Liver (tissue), 9 donors: Measurements from ENCODE around the gene VMAC. TPM values are rescaled to one million over a fixed set of nuclear protein-coding genes. Genes with fewer than 3 reads are reported as not detected.

ENCODE experiments used
- DNase-seq: peaks from one replicate; pipeline ENCODE4 v3.0.0-alpha.2; 2017; ENCODE audit warnings: low spot score
- H3K27ac ChIP-seq, 2 donors: one replicate each; pipeline ENCODE4 v1.7.0; 2013; ENCODE audit warnings: inconsistent platforms in 2 of 2, low read length in 2 of 2, control low read depth in 1 of 2, low read depth in 1 of 2, mild to moderate bottlenecking in 1 of 2
- H3K27me3 ChIP-seq, 4 donors: one replicate each; pipeline versions ENCODE4 v1.6.1 to v1.7.0; 2013; ENCODE audit warnings: low read length in 3 of 4, inconsistent platforms in 1 of 4, mild to moderate bottlenecking in 1 of 4, moderate library complexity in 1 of 4; ENCODE audit not compliant: control insufficient read depth in 4 of 4, insufficient read depth in 4 of 4
- H3K36me3 ChIP-seq, 4 donors: one replicate each; pipeline versions ENCODE4 v1.6.1 to v1.7.0; 2013; ENCODE audit warnings: low read length in 3 of 4, mild to moderate bottlenecking in 3 of 4, low read depth in 1 of 4, moderate library complexity in 1 of 4; ENCODE audit not compliant: control insufficient read depth in 4 of 4, insufficient read depth in 3 of 4
- H3K4me1 ChIP-seq, 4 donors: one replicate each; pipeline versions ENCODE4 v1.6.1 to v1.7.0; 2013; ENCODE audit warnings: low read length in 3 of 4, mild to moderate bottlenecking in 3 of 4, moderate library complexity in 1 of 4; ENCODE audit not compliant: control insufficient read depth in 4 of 4, insufficient read depth in 4 of 4
- H3K4me3 ChIP-seq, 3 donors: one replicate each; pipeline versions ENCODE4 v1.6.1 to v1.7.0; 2013; ENCODE audit warnings: low read length in 3 of 3, control low read depth in 1 of 3, low read depth in 1 of 3, mild to moderate bottlenecking in 1 of 3
- H3K9ac ChIP-seq, 2 donors: one replicate each; pipeline ENCODE4 v1.7.0; 2013; ENCODE audit warnings: low read length in 2 of 2, mild to moderate bottlenecking in 2 of 2, moderate library complexity in 2 of 2, control low read depth in 1 of 2, low read depth in 1 of 2
- H3K9me3 ChIP-seq, 4 donors: one replicate each; pipeline versions ENCODE4 v1.6.1 to v1.7.0; 2013; ENCODE audit warnings: low read length in 3 of 4; ENCODE audit not compliant: control insufficient read depth in 4 of 4
- ATF3 ChIP-seq: IDR thresholded peaks from 2 replicates; pipeline ENCODE4 v1.6.1; 2016; ENCODE audit warnings: antibody characterized with exemption
- CTCF ChIP-seq: fragments of 150-350 bp; IDR thresholded peaks from 2 replicates; pipeline ENCODE4 v1.5.1; 2017; ENCODE audit warnings: improper control_type of control experiment, low read depth, low read length; ENCODE audit not compliant: missing input control
- EGR1 ChIP-seq, 2 donors: IDR thresholded peaks; 2 replicates each; pipeline ENCODE4 v1.6.1; 2016 to 2018; ENCODE audit warnings: antibody characterized with exemption in 2 of 2, low read depth in 2 of 2
- FOXA1 ChIP-seq: IDR thresholded peaks from 2 replicates; pipeline ENCODE4 v1.6.1; 2016; ENCODE audit warnings: antibody characterized with exemption
- FOXA2 ChIP-seq: IDR thresholded peaks from 2 replicates; pipeline ENCODE4 v1.6.1; 2016; ENCODE audit warnings: antibody characterized with exemption
- GABPA ChIP-seq, 2 donors: IDR thresholded peaks in 1 of 2; conservative IDR thresholded peaks in 1 of 2; 2 replicates each; pipeline ENCODE4 v1.6.1; 2016; ENCODE audit warnings: antibody characterized with exemption in 2 of 2, mild to moderate bottlenecking in 1 of 2, moderate library complexity in 1 of 2
- HNF4A ChIP-seq, 2 donors: conservative IDR thresholded peaks; 2 replicates each; pipeline ENCODE4 v1.6.1; 2016; ENCODE audit warnings: antibody characterized with exemption in 2 of 2, mild to moderate bottlenecking in 2 of 2
- HNF4G ChIP-seq: IDR thresholded peaks from 2 replicates; pipeline ENCODE4 v1.6.1; 2016; ENCODE audit warnings: antibody characterized with exemption
- JUND ChIP-seq, 2 donors: IDR thresholded peaks; 2 replicates each; pipeline ENCODE4 v1.6.1; 2016; ENCODE audit warnings: antibody characterized with exemption in 2 of 2
- MAX ChIP-seq: IDR thresholded peaks from 2 replicates; pipeline ENCODE4 v1.6.1; 2016; ENCODE audit warnings: antibody characterized with exemption
- NR2F2 ChIP-seq: IDR thresholded peaks from 2 replicates; pipeline ENCODE4 v1.6.1; 2016; ENCODE audit warnings: antibody characterized with exemption
- RAD21 ChIP-seq, 2 donors: IDR thresholded peaks; 2 replicates each; pipeline ENCODE4 v1.6.1; 2016; ENCODE audit warnings: antibody characterized with exemption in 2 of 2, mild to moderate bottlenecking in 2 of 2
- REST ChIP-seq: IDR thresholded peaks from 2 replicates; pipeline ENCODE4 v1.6.1; 2016; ENCODE audit warnings: antibody characterized with exemption, mild to moderate bottlenecking
- RXRA ChIP-seq, 2 donors: IDR thresholded peaks; 2 replicates each; pipeline ENCODE4 v1.6.1; 2017 to 2018; ENCODE audit warnings: antibody characterized with exemption in 2 of 2, mild to moderate bottlenecking in 1 of 2
- SP1 ChIP-seq: IDR thresholded peaks from 2 replicates; pipeline ENCODE4 v1.6.1; 2018; ENCODE audit warnings: antibody characterized with exemption, mild to moderate bottlenecking
- TAF1 ChIP-seq: conservative IDR thresholded peaks from 2 replicates; pipeline ENCODE4 v1.6.1; 2016; ENCODE audit warnings: antibody characterized with exemption, mild to moderate bottlenecking
- YY1 ChIP-seq: IDR thresholded peaks from 2 replicates; pipeline ENCODE4 v1.6.1; 2016; ENCODE audit warnings: antibody characterized with exemption, mild to moderate bottlenecking
- ZBTB33 ChIP-seq: IDR thresholded peaks from 2 replicates; pipeline ENCODE4 v1.6.1; 2016; ENCODE audit warnings: antibody characterized with exemption
- WGBS: extraction: QIAGEN DNeasy Blood & Tissue Kit; methylation state at CpG from one replicate; pipeline ENCODE4 v1.1.7; 2013; 5-methylcytosine and 5-hydroxymethylcytosine counted together
- polyA plus RNA-seq, 2 donors: library from polyadenylated mRNA; stranded (reverse) in 1 of 2; unstranded in 1 of 2; fragments of 200-250 nt in 1 of 2; fragments of >200 nt in 1 of 2; fragmentation: Nextera tagmentation in 1 of 2; extraction: Ambion mirVana in 1 of 2; gene quantifications; one replicate each; pipeline versions ENCODE4 v1.2.1 to v1.2.3, GENCODE V29; 2013 to 2015
- total RNA-seq, 2 donors: library from RNA; depleted of rRNA; stranded (reverse); fragments of >200 nt; gene quantifications; one replicate each; pipeline ENCODE4 v1.2.3, GENCODE V29; 2014
- donor health status: healthy.
- donor health status: healthy.
- donor health status: healthy.
- donor health status: healthy.
- donor health status: healthy.

Gene VMAC
- total and polyA plus RNA-seq, 4 donors = 1.2 to 7.7 (median 2.6) TPM

- WGBS = 98% methylated on average over 18 of the region's 18 CpGs
- Histone ChIP-seq H3K27me3 (no peaks in the 10 kb centered on the region), H3K27ac (no peak overlapping the region), H3K9me3 (no peaks in the 10 kb centered on the region), H3K36me3 (peaks cover 6 to 46% (median 26%) of the 10 kb centered on the region in 4 donors), H3K4me3 (no peak overlapping the region), H3K4me1 (peaks cover 6 to 22% (median 16%) of the 10 kb centered on the region in 4 donors), H3K9ac (no peak overlapping the region)
- TF ChIP-seq ZBTB33 (no peak), FOXA2 (no peak), HNF4A (conservative IDR thresholded peaks at IDR 0.05) (no peak), SP1 (no peak), HNF4G (no peak), ATF3 (no peak), NR2F2 (no peak), JUND (IDR thresholded peaks at IDR 0.05) (no peak)
- no peak for DNase-seq
Observed at GRCh38 chr19:5932146-5932545, 27.5 kb downstream of the VMAC start.

GRCh38 chr19:5932609-5933262 lies 28.1 kb downstream of the VMAC start:
- Histone ChIP-seq H3K9ac (no peak overlapping the region), H3K9me3 (no peaks in the 10 kb centered on the region), H3K36me3 (peaks cover 4 to 40% (median 22%) of the 10 kb centered on the region in 4 donors), H3K4me3 (no peak overlapping the region), H3K27ac (no peak overlapping the region), H3K4me1 (peaks cover 6 to 23% (median 17%) of the 10 kb centered on the region in 4 donors), H3K27me3 (no peaks in the 10 kb centered on the region)
- TF ChIP-seq GABPA (IDR thresholded peaks at IDR 0.05 in 1 of 2, conservative IDR thresholded peaks at IDR 0.05 in 1 of 2) = no peak
- no peak for TF ChIP-seq ATF3
- no peak for TF ChIP-seq YY1
- TF ChIP-seq MAX = no peak
- TF ChIP-seq FOXA1 = no peak
- no peak for TF ChIP-seq SP1
- no peak for TF ChIP-seq RAD21 (IDR thresholded peaks at IDR 0.05)
- no peak for TF ChIP-seq EGR1 (IDR thresholded peaks at IDR 0.05; ENCODE audit: low read depth in 2 of 2)
- TF ChIP-seq FOXA2 = no peak
- no peak for TF ChIP-seq HNF4A (conservative IDR thresholded peaks at IDR 0.05)
- no peak for TF ChIP-seq CTCF
- TF ChIP-seq REST = no peak
- TF ChIP-seq HNF4G = no peak
- no peak for TF ChIP-seq JUND (IDR thresholded peaks at IDR 0.05)
- TF ChIP-seq RXRA (IDR thresholded peaks at IDR 0.05) = no peak
- no peak for TF ChIP-seq NR2F2
- TF ChIP-seq TAF1 = no peak
- no peak for TF ChIP-seq ZBTB33
- no peak for DNase-seq
- 97% methylated on average over 21 of the region's 21 CpGs for WGBS
